ENCODE measurements around the gene RPS6KA5. TPM values are rescaled to one million over a fixed set of nuclear protein-coding genes. Genes with fewer than 3 reads are reported as not detected.
"Not testable (repeated sequence)": the region's sequence is repeated elsewhere in the genome, so short reads cannot be mapped to it uniquely, and the experiment has no call there.

Gene RPS6KA5
- total RNA-seq, 4 donors from 2014 or later: 5.8 to 18.4 (median 9.8) TPM

DNA sequence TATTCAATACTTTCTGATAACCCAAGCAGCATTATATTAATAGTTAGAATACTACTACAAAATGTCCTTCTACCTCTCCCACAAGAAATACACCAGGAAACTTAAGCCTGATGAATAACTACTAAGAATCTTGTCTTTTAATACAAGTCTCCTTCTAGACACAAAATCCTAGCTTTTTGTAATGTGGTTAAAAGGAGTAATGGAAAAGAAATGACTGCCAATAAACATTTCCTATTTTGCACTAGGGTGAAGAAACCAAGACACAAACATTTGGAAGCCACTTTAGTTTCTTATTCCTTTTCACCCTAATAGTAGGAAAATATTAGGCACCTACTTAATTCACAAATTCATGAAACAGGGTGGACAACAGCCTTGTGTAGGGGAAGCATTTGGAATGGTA lies 192.9 kb downstream of the RPS6KA5 start:
- Histone ChIP-seq H3K27ac (peak overlapping the region in 2 of 4 donors; percentile 21 to 23), H3K9me3 (no peaks in the 10 kb centered on the region), H3K4me1 (peaks cover 13 to 32% of the 10 kb centered on the region in 2 donors), H3K36me3 (no peaks in the 10 kb centered on the region), H3K27me3 (no peaks in the 10 kb centered on the region), H3K4me3 (no peak overlapping the region)
- no peak for TF ChIP-seq POLR2A (IDR thresholded peaks at IDR 0.05)
- TF ChIP-seq, protein P1, sequence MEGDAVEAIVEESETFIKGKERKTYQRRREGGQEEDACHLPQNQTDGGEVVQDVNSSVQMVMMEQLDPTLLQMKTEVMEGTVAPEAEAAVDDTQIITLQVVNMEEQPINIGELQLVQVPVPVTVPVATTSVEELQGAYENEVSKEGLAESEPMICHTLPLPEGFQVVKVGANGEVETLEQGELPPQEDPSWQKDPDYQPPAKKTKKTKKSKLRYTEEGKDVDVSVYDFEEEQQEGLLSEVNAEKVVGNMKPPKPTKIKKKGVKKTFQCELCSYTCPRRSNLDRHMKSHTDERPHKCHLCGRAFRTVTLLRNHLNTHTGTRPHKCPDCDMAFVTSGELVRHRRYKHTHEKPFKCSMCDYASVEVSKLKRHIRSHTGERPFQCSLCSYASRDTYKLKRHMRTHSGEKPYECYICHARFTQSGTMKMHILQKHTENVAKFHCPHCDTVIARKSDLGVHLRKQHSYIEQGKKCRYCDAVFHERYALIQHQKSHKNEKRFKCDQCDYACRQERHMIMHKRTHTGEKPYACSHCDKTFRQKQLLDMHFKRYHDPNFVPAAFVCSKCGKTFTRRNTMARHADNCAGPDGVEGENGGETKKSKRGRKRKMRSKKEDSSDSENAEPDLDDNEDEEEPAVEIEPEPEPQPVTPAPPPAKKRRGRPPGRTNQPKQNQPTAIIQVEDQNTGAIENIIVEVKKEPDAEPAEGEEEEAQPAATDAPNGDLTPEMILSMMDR (IDR thresholded peaks at IDR 0.05 in 4 of 5, conservative IDR thresholded peaks at IDR 0.05 in 1 of 5): no peak
- intact Hi-C loops (cut with DNase I; ENCODE audit: low total_unique reads) (no loop called here), in situ Hi-C loops (cut with MboI; ENCODE audit: low sequenced_read_pairs in 4 of 4) (no loop called here)
- no peak for ATAC-seq
- DNase-seq: no peak

DNA sequence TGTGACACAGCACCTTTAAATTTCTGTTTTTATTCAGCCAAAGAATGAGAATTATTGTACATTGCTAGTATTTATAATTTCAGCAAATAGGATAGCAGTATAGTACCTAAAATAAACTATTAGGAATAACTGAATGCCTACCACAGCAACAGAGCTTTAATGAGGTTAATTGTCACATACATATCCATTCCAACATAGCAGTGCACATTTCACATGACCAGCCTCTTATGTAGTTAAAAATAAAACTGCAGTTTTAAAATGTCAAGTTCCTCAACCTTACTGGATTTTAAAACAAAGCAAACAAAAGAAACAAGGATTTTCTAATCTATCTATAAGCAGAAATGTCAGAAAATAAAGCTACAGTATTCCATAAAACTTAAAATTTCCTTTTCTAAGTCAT lies 193.6 kb downstream of the RPS6KA5 start:
- ATAC-seq (no peak), DNase-seq (no peak)
- H3K4me3 ChIP-seq: no peak overlapping the region
- H3K27me3 ChIP-seq: no peaks in the 10 kb centered on the region
- H3K27ac ChIP-seq: no peak overlapping the region
- no peaks in the 10 kb centered on the region for H3K36me3 ChIP-seq
- H3K9me3 ChIP-seq: no peaks in the 10 kb centered on the region
- H3K4me1 ChIP-seq: peaks cover 13 to 26% of the 10 kb centered on the region in 2 donors
- in situ Hi-C loops (cut with MboI; ENCODE audit: low sequenced_read_pairs in 4 of 4): no loop called here
- intact Hi-C loops (cut with DNase I; ENCODE audit: low total_unique reads): no loop called here
- TF ChIP-seq POLR2A (IDR thresholded peaks at IDR 0.05): no peak
- TF ChIP-seq, protein P1 (IDR thresholded peaks at IDR 0.05 in 4 of 5, conservative IDR thresholded peaks at IDR 0.05 in 1 of 5): no peak

DNA sequence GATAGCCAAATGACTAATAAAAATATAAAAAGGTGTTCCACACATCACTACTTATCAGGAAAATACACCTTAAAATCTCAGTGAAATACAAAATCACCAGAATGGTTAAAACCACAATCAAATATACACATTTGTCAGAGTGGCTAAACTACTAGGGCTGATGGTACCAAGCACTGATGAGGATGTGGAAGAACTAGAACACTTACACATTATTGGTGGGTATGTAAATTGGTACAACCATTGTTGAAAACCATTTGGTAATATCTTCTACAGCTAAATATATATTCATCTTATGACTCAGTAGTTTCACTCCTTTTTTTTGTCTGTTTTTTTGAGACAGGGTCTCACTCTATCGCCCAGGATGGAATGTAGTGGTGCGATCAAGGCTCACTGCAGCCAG lies 195.7 kb downstream of the RPS6KA5 start:
- H3K9me3 ChIP-seq: no peaks in the 10 kb centered on the region
- intact Hi-C loops (cut with DNase I; ENCODE audit: low total_unique reads) (no loop called here), in situ Hi-C loops (cut with MboI; ENCODE audit: low sequenced_read_pairs in 4 of 4) (no loop called here)
- no peak for ATAC-seq
- H3K36me3 ChIP-seq: no peaks in the 10 kb centered on the region
- H3K27ac ChIP-seq: no peak overlapping the region
- TF ChIP-seq, protein P1 (IDR thresholded peaks at IDR 0.05 in 4 of 5, conservative IDR thresholded peaks at IDR 0.05 in 1 of 5): no peak
- TF ChIP-seq POLR2A (IDR thresholded peaks at IDR 0.05): no peak
- no peaks in the 10 kb centered on the region for H3K27me3 ChIP-seq
- no peak overlapping the region for H3K4me3 ChIP-seq
- DNase-seq: no peak
- peaks cover 13 to 15% of the 10 kb centered on the region in 2 donors for H3K4me1 ChIP-seq

DNA sequence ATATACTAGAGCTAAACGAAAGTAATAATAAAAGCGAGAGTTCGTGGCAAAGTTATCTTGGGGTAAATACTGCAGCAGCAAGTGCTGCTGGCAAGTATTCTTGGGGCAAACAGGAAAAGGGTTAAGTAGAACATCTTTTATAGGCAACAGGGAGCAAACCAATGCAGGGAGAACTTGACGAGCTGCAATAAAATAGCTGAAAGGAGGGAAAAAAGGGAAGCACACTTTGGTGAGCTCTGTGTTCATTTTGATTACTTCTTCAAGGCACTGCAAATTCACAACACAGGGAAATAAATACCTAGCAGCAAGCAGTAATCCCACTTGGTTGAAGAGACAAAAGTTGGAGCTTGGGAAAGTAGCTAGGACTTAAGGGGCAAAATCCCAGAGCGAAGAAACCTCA lies 201.9 kb downstream of the RPS6KA5 start:
- H3K27ac ChIP-seq: no peak overlapping the region
- TF ChIP-seq, protein P1 (IDR thresholded peaks at IDR 0.05 in 4 of 5, conservative IDR thresholded peaks at IDR 0.05 in 1 of 5): no peak
- TF ChIP-seq POLR2A (IDR thresholded peaks at IDR 0.05): no peak
- no peak overlapping the region for H3K4me3 ChIP-seq
- no peak for DNase-seq
- intact Hi-C loops (cut with DNase I; ENCODE audit: low total_unique reads) (no loop called here), in situ Hi-C loops (cut with MboI; ENCODE audit: low sequenced_read_pairs in 4 of 4) (no loop called here)
- no peaks in the 10 kb centered on the region for H3K4me1 ChIP-seq
- no peak for ATAC-seq
- H3K27me3 ChIP-seq: no peaks in the 10 kb centered on the region
- H3K9me3 ChIP-seq: no peaks in the 10 kb centered on the region
- no peaks in the 10 kb centered on the region for H3K36me3 ChIP-seq

DNA sequence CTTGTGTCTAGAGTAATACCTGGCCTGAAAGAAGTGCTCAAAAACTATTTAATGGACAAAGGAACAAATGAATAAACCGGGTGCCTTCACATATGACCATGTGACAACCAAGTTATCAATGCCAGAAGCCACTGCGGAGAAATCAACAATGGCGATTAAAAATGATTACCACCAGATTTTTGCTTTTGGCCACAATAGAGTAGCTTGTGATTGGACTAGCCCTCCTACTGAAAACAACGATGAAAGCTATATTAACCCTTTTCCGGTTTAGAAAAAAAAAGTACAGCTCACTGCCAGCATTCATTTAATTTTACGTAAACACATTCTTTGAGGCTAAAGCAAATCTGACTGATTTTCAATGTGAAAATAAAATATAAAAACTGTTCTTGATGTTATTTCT lies 202.6 kb downstream of the RPS6KA5 start:
- no peak overlapping the region for H3K4me3 ChIP-seq
- no peaks in the 10 kb centered on the region for H3K36me3 ChIP-seq
- in situ Hi-C loops (cut with MboI; ENCODE audit: low sequenced_read_pairs in 4 of 4) (no loop called here), intact Hi-C loops (cut with DNase I; ENCODE audit: low total_unique reads) (no loop called here)
- H3K4me1 ChIP-seq: no peaks in the 10 kb centered on the region
- no peaks in the 10 kb centered on the region for H3K9me3 ChIP-seq
- TF ChIP-seq, protein P1 (IDR thresholded peaks at IDR 0.05 in 4 of 5, conservative IDR thresholded peaks at IDR 0.05 in 1 of 5): no peak
- TF ChIP-seq POLR2A (IDR thresholded peaks at IDR 0.05): no peak
- ATAC-seq: no peak
- DNase-seq: no peak
- no peaks in the 10 kb centered on the region for H3K27me3 ChIP-seq
- no peak overlapping the region for H3K27ac ChIP-seq

DNA sequence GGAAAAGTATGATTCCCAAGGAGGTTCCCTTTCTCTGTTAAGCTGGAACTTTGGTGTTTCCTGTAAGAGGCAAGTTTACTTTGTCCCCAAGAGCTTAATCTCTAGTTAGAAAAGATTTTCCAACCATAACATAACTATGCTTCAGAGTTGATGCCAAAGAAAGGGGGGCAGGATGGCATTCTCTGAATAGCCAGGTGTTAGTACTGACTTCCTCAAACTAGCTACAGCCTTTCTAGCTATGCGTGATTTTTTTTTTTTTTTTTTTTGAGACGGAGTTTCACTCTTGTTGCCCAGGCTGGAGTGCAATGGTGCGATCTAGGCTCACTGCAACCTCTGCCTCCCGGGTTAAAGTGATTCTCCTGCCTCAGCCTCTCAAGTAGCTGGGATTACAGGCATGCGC lies 204.3 kb downstream of the RPS6KA5 start:
- H3K27me3 ChIP-seq; H3K9me3 ChIP-seq; H3K4me1 ChIP-seq; H3K4me3 ChIP-seq; intact Hi-C loops (cut with DNase I; ENCODE audit: low total_unique reads); in situ Hi-C loops (cut with MboI; ENCODE audit: low sequenced_read_pairs in 4 of 4); H3K27ac ChIP-seq; H3K36me3 ChIP-seq; ATAC-seq; DNase-seq: not testable (repeated sequence)

Data from gastrocnemius medialis (tissue), 4 donors.